SU-DHL-6 (cell line): ENCODE data around the gene PPARG.

Source experiments
- H2AFZ ChIP-seq: fragments of 200-600 bp; sonication (generic); 2 replicates; pipeline ENCODE4 v1.6.1; 2014; ENCODE audit warnings: low read depth, mild to moderate bottlenecking, moderate library complexity, mixed read lengths, antibody characterized with exemption, low read length; ENCODE audit not compliant: severe bottlenecking
- H3F3A ChIP-seq: fragments of 200-600 bp; shearing (Covaris generic); 2 replicates; pipeline ENCODE4 v1.6.0; 2016; ENCODE audit warnings: antibody characterized with exemption, mild to moderate bottlenecking; ENCODE audit not compliant: insufficient read depth
- H3K27ac ChIP-seq: fragments of 200-600 bp; sonication (generic); 2 replicates; pipeline ENCODE4 v1.5.1; 2016; ENCODE audit warnings: low read depth, mild to moderate bottlenecking, low read length, moderate library complexity, mixed read lengths
- H3K27me3 ChIP-seq: fragments of 200-600 bp; sonication (generic), shearing (Covaris generic); 2 replicates; pipeline ENCODE4 v1.6.0; 2014; ENCODE audit warnings: mild to moderate bottlenecking, low read length
- H3K36me3 ChIP-seq: fragments of 200-600 bp; sonication (generic); 2 replicates; pipeline ENCODE4 v1.6.1; 2014; ENCODE audit warnings: mild to moderate bottlenecking, low read length, mixed read lengths
- H3K4me2 ChIP-seq: fragments of 300-600, 200-600 bp; shearing (Covaris generic), sonication (generic); 2 replicates; pipeline ENCODE4 v1.6.0; 2014; ENCODE audit warnings: low read length, low read depth, mild to moderate bottlenecking; ENCODE audit not compliant: poor library complexity, severe bottlenecking
- H3K4me3 ChIP-seq: fragments of 200-600 bp; sonication (generic); 2 replicates; pipeline ENCODE4 v1.5.1; 2014; ENCODE audit warnings: antibody characterized with exemption, low read length, mild to moderate bottlenecking, mixed read lengths; ENCODE audit not compliant: insufficient read depth, poor library complexity, severe bottlenecking
- H3K79me2 ChIP-seq: fragments of 200-600 bp; sonication (generic); 2 replicates; pipeline ENCODE4 v1.6.1; 2014; ENCODE audit warnings: mild to moderate bottlenecking, low read length, moderate library complexity; ENCODE audit not compliant: insufficient read depth
- H3K9ac ChIP-seq: fragments of 200-600 bp; sonication (generic); 2 replicates; pipeline ENCODE4 v1.7.0; 2014; ENCODE audit warnings: mild to moderate bottlenecking, low read length
- H3K9me2 ChIP-seq: fragments of 200-600 bp; sonication (generic); replicated peaks from 2 replicates; pipeline ENCODE4 v1.6.1; 2014; ENCODE audit warnings: low read length; ENCODE audit not compliant: insufficient read depth
- H3K9me3 ChIP-seq: fragments of 200-600 bp; sonication (generic); 2 replicates; pipeline ENCODE4 v1.6.1; 2014; ENCODE audit warnings: low read length, mixed read lengths; ENCODE audit not compliant: insufficient read depth
- H4K20me1 ChIP-seq: fragments of 200-600 bp; sonication (generic); 2 replicates; pipeline ENCODE4 v1.6.1; 2014; ENCODE audit warnings: low read depth, mild to moderate bottlenecking, antibody characterized with exemption, low read length, moderate library complexity, mixed read lengths
- EZH2phosphoT487 ChIP-seq: fragments of 200-600 bp; sonication (generic), shearing (Covaris generic); conservative IDR thresholded peaks from 2 replicates; pipeline ENCODE4 v1.6.1; 2018; ENCODE audit warnings: mild to moderate bottlenecking, antibody characterized with exemption, low read length, moderate library complexity, mixed read lengths
- TF ChIP-seq, protein P1 (sequence below): fragments of 200-600 bp; sonication (generic); IDR thresholded peaks from one replicate; pipeline ENCODE4 v1.5.1; 2017; ENCODE audit warnings: antibody characterized with exemption, mild to moderate bottlenecking, low read length, moderate library complexity; ENCODE audit not compliant: insufficient read depth, poor library complexity, severe bottlenecking

The PPARG gene

DNA sequence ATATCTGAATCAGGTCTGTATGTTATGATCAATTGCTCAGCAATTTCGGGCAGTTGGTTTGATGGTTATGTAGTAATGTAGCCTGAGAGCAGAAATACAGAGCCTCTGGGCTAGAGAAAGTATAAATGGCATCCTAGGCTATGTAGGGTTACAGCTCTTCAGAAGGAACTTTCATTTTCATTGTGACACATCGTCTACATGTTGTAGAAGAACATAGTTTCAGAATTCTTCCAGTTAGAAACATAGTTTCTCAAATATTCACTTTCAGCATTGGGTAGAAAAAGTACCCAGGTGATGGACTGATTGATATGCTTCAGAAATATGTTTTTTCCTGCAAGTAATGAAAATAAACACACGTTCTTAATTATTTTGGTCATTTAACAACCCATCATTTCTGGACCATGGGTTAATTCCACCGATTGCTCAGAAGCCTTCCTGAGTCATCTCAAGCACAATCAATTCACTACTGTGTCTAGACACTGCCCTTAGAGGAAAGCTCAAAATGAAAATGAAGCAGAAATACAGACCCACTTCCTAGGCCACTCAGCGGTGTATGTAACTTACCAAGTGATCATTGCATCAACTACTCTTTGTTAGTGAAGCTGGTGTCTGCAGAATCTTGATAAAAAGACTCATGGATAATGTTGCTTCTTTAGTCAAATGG, 106.6 kb downstream of the PPARG start:
- no peaks in the 10 kb centered on the region for H3K27me3 ChIP-seq
- no peaks in the 10 kb centered on the region for H3F3A ChIP-seq
- no peak overlapping the region for H3K4me2 ChIP-seq
- H3K27ac ChIP-seq, result no peak overlapping the region
- no peaks in the 10 kb centered on the region for H3K79me2 ChIP-seq
- no peak overlapping the region for H3K9ac ChIP-seq
- no peaks in the 10 kb centered on the region for H3K36me3 ChIP-seq
- H4K20me1 ChIP-seq, result no peaks in the 10 kb centered on the region
- H3K9me3 ChIP-seq, result no peaks in the 10 kb centered on the region
- H3K9me2 ChIP-seq, result no peaks in the 10 kb centered on the region
- no peak overlapping the region for H3K4me3 ChIP-seq
- TF ChIP-seq, protein P1, sequence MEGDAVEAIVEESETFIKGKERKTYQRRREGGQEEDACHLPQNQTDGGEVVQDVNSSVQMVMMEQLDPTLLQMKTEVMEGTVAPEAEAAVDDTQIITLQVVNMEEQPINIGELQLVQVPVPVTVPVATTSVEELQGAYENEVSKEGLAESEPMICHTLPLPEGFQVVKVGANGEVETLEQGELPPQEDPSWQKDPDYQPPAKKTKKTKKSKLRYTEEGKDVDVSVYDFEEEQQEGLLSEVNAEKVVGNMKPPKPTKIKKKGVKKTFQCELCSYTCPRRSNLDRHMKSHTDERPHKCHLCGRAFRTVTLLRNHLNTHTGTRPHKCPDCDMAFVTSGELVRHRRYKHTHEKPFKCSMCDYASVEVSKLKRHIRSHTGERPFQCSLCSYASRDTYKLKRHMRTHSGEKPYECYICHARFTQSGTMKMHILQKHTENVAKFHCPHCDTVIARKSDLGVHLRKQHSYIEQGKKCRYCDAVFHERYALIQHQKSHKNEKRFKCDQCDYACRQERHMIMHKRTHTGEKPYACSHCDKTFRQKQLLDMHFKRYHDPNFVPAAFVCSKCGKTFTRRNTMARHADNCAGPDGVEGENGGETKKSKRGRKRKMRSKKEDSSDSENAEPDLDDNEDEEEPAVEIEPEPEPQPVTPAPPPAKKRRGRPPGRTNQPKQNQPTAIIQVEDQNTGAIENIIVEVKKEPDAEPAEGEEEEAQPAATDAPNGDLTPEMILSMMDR, result no peak
- TF ChIP-seq EZH2phosphoT487, result no peak
- no peak overlapping the region for H2AFZ ChIP-seq

DNA sequence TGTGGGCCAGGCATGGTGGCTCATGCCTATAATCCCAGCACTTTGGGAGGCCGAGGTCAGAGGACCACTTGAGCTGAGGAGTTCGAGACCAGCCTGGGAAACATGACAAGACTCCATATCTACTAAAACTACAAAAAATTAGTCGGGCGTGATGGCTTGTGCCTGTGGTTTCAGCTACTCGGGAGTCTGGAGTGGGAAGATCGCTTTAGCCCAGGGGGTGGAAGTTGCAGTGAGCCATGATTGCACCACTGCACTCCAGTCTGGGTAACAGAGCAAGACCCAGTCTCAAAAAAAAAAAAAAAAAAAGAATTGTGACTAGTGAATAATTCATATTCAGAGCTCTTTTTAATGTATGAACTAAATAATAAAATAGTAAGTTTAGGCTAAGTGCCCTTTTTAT, 107.6 kb downstream of the PPARG start:
- H3K27ac ChIP-seq, result no peak overlapping the region

DNA sequence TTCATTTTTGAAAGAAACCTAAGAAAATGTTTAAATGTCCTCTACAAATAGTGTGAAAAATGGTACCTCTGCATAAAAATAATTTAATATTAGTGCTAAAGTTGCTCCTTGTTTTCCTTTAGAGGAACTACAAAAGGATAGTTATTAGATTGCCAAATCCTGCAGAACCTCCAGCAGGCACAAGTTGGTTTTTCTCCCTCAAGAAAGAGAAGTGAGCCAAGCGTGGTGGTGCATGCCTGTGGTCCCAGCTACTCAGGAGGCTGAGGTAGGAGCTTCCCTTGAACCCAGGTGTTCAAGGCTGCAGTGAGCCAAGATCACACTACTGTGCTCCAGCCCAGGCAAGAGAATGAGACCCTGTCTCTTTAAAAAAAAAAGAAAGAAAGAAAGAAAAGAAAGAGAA, 110.4 kb downstream of the PPARG start:
- H3K36me3 ChIP-seq, result no peaks in the 10 kb centered on the region
- no peaks in the 10 kb centered on the region for H3K27me3 ChIP-seq
- no peaks in the 10 kb centered on the region for H3F3A ChIP-seq
- H3K27ac ChIP-seq, result no peak overlapping the region
- H3K9me3 ChIP-seq, result no peaks in the 10 kb centered on the region
- H3K9ac ChIP-seq, result no peak overlapping the region
- H2AFZ ChIP-seq, result no peak overlapping the region
- H3K9me2 ChIP-seq, result no peaks in the 10 kb centered on the region
- no peaks in the 10 kb centered on the region for H3K79me2 ChIP-seq
- H4K20me1 ChIP-seq, result no peaks in the 10 kb centered on the region
- H3K4me3 ChIP-seq, result no peak overlapping the region
- H3K4me2 ChIP-seq, result no peak overlapping the region
- TF ChIP-seq, protein P1, result no peak
- TF ChIP-seq EZH2phosphoT487, result no peak

More for the DNA sequence above, 107.6 kb downstream of the PPARG start:
- no peak overlapping the region for H3K4me2 ChIP-seq
- H3K9ac ChIP-seq, result no peak overlapping the region
- no peak overlapping the region for H2AFZ ChIP-seq
- no peaks in the 10 kb centered on the region for H3K79me2 ChIP-seq
- no peak overlapping the region for H3K4me3 ChIP-seq
- no peaks in the 10 kb centered on the region for H3K36me3 ChIP-seq
- no peaks in the 10 kb centered on the region for H3K9me2 ChIP-seq
- no peaks in the 10 kb centered on the region for H3K9me3 ChIP-seq
- no peaks in the 10 kb centered on the region for H4K20me1 ChIP-seq
- no peaks in the 10 kb centered on the region for H3K27me3 ChIP-seq
- TF ChIP-seq, protein P1, result no peak
- no peaks in the 10 kb centered on the region for H3F3A ChIP-seq
